Measurements from ENCODE around the gene ZSWIM2.
"Not testable (repeated sequence)": the region's sequence is repeated elsewhere in the genome, so short reads cannot be mapped to it uniquely, and the experiment has no call there.

ZSWIM2 gene, protein sequence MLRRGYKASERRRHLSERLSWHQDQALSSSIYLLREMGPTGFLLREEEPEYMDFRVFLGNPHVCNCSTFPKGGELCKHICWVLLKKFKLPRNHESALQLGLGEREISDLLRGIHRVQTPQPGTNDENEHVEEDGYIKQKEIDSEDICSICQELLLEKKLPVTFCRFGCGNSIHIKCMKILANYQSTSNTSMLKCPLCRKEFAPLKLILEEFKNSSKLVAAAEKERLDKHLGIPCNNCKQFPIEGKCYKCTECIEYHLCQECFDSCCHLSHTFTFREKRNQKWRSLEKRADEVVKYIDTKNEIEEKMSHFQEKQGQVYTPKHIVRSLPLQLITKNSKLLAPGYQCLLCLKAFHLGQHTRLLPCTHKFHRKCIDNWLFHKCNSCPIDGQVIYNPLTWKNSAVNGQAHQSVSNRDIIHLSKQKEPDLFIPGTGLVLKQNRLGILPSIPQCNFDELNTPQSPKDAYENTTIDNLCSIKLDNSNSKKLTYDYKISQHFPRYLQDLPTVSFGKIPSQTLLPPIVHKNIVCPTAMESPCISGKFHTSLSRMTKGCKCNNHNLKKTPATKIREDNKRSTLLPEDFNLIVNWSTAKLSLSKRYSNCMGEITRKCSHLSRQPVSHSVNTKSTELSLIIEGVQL

DNA sequence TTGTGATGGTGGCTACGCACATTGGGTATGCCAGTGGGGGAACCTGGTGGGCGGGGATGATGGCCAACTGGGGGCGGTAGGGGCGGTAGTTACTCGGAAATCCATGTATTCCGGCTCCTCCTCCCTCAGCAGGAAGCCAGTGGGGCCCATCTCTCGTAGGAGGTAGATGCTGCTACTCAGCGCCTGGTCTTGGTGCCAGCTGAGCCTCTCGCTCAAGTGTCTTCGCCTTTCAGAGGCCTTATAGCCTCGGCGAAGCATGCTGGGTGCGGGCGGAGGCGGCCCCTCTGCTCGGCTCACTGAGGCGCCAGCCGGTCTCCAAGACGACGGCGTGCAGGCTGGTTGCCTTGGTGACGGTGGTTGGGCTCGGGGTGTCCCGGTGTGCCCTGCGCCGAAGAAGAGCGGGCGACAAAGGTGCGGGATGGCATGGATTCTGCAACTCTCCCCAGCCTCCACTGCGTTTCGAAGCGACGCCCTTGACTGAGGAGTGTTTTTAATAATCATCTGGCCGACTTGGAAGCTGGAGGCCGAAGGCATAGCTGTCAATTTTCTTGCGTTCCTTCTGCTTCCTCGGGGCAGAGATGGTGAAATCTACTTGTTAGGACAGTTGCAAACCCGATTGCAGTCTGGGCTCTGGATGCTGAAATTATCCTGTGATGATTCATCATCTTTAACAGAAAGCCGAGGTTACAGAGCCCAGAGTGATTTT, at the start of gene ZSWIM2:
TSS of gene ZSWIM2 (minus strand) at position 298 of the 706 bp plus-strand sequence. CDS start at position 258, 40 bp downstream.
- no peak for DNase-seq (ENCODE audit: low spot score)

DNA sequence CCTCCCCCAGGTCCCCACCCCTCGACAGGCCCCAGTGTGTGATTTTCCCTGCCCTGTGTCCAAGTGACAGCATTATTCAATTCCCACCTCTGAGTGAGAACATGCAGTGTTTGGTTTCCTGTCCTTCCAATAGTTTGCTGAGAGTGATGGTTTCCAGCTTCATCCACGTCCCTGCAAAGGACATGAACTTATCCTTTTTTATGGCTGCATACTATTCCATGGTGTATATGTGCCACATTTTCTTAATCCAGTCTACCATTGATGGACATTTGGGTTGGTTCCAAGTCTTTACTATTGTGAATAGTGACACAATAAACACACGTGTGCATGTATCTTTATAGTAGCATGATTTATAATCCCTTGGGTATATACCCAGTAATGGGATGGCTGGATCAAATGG, 47.2 kb upstream of the ZSWIM2 start:
- not testable (repeated sequence) for DNase-seq (ENCODE audit: low spot score)

DNA sequence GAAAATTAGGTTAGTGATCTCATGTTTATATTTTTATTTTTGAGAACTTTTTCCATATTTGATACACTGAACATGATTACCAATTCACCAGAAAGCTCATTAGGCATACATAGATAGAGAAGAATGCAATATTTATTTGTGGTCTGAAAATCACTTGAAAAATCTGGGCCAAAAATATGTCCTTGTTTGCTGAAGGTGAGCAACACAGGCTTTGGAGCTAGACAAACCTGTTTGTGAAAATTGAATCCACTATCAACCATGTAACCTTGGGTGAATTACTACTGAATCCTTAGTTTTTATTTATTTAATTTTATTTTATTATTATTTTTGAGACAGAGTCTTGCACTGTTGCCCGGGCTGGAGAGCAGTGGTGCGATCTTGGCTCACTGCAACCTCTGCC, 46.5 kb upstream of the ZSWIM2 start:
- DNase-seq (ENCODE audit: low spot score): no peak

DNA sequence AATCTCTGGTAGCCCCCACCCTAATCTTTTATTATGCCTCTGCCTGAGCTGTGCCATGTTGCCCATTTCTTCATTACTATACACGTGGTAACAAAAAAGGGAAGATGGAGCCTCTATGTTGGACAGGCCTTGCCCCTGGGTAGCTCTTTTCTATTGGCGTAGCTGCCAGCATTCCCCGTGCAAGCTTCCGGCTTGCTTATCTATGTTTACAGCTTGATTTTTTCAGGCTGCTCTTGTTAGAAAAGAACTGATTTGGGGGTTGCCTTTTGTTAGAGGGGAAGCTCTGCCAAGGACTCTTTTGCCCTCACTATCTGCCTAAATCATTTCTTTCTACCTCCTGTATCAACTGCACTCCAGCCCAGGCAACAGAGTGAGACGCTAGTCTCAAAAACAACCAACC, 45.5 kb upstream of the ZSWIM2 start:
- no peak for DNase-seq (ENCODE audit: low spot score)

DNA sequence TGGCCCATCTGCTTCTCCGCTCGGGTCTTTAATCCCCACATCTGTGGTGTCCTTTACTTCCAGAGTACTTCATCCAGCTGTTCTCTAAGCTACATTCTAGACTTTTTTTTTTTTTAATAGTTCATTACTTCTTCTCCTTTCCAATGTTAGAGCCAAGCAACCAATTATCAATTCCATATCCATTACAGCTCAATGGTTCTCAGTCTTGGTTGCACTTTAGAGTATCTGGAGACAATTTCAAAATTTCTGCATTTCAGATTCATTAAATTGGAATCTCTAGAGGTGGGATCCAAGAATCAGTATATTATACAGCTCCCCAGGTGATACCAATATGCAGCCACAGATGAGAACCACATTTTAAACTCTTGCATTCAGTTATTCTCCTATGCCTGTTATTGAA, 43.9 kb upstream of the ZSWIM2 start:
- DNase-seq (ENCODE audit: low spot score): no peak

DNA sequence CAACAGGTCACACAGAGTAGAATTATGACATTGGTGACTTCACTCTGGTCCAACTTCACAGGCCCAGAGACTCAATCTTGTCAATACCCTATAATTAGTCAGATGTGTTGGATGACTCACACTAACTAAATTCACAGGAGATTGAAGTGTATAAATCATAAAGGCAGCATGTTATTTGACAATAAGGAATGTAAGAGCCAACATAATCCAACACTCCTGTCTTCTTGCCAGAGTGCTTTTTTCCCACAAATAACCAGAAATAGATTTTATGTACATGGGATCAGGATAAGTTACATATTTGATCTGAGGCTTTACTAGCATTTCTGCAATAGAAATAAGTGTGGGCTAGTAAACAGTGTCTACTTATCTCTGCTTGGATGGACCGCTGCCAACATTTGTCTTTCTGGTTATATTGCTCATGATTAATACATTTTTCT, 42.2 kb upstream of the ZSWIM2 start:
- no peak for DNase-seq (ENCODE audit: low spot score)

DNA sequence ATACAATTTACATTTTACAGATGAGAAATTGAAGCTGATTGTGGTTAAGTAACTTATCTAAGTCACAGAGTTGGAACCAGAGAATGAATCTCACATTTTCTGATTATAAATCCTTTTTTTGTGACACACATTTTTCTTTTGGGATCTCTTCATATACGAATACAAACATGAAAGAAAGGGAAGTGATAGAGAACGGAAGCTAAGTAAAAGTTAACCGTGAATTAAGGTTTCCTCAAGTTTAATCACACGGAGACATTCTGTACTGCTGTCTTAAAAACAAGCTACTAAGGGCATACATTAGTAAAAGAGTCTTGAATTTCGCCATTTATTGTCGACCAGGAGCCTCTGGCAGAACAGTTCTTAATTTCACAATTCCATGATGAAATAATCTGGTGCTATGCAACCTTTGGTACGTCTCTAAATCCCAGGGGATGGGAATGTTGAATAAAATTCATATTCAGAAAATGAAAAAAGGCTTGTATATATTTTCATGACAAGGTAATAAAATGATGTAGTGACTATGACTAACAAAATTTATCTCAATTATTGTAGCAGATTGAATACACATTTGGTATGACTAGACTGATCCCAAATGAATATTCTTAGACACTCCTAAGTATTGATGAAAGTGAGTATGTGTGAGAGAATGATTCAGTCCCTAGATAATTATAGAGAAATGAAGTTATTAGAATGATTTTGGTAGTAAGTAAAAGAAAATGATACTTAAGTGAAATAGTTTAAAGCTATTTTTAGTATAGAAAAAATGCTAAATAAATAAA, 40.3 kb upstream of the ZSWIM2 start:
- DNase-seq (ENCODE audit: low spot score): no peak

DNA sequence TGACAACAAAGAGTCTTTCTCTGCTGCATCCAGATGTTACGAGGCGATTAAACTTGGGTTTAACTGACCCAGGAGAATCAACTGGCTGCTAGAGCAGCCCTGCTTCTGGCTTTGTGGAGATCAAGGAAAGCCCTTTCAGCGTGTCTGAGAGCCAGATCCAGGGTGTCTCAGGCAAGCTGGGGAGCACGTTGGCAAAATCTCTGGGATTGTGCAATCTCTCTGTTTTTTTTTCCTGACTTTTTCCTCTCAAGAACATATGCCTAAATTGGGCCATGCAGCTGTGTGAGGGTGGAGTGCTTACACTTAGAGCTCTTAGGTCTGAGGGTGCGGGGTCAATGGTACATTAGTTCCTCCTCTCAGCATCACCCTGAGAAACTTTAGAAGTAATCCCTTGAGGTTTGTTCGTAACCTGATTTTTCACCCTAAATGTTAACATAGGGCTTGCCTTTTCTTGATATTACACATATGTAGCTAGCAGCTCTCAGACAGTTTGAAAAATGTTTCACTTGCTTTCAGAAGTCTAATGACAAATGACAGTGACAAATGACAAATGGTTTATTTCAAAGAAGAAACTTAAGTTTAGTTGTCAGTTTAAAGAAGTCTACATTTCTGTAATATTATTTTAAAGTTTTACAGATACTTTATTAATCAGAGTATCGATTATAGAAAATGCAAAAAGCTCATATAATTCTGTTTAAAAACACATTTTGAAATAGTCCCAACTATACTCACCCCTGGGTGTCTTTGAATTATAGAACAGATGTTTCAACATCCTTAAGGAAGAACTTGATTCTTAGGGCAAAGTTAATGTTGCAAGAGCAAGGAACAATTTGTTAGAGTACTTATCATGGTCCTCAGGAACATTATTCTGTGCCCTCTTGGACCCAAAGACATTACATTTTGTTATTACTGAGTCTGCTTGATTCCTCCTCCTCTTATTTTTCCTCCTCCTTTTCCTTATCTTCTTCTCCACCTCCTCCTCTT, 38.4 kb upstream of the ZSWIM2 start:
- DNase-seq (ENCODE audit: low spot score): no peak

DNA sequence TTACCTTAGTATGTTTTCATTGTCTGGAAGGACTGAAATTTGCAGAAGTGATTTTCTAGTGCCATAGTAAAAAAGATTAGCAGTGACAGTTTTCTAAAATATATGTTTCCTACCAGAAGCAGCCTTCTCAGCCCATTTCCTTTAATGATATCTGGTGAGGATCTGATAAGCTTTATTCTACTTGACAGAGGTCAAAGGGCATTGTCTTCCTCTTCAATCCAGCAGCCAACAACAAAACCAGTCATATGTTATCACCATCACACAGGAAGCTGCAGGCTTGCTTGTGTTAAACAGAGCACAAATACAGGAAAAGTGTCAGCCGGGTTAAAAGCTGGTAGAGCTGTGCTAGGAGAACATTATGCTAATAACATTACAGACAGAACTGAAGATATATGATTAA, 35.6 kb upstream of the ZSWIM2 start:
- no peak for DNase-seq (ENCODE audit: low spot score)

DNA sequence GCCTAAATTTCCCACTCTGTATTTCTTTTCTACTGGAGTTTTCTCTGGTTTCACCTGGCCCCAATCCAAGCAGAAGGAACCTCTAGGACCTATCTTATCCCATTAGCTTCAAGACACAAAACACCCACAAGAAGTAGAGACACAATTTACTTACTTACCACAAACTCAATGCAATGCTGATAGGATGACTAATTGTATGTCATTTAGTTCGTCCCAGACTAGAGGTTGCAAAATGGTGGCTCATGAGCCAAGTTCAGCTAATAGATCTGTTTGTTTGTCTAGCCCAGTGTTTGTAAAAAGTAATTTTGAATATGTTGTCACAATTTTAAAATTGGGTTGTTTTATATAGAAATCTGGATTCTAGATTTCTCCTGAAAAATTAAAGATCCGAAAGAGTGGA, 34.7 kb upstream of the ZSWIM2 start:
- DNase-seq (ENCODE audit: low spot score): no peak

DNA sequence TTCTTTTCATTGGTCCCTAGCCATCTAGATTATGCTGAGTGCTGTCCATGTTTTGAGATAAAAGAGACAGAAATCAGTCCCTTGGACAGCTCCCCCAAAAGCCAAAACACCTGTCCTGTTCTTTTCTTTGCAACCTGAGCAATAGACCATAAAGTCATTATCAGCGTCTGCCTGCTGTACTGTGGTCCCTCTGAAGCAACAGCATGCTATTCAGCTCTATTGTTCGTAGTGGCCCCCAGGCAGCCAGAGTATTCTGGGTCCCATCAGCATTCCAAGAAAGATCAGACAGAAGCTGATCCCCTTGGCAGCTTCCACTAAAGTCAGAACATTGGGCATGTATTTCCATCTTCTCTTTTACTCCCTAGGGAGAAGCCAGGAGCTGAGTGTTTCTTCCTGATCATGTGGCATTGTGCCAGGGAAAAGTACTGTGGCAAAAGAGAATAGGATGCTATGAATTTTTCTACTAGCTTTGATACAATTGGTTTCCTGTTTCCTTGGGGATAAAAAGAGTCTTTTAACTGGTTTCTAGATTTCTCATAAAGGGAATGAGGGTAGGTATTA, 33.6 kb upstream of the ZSWIM2 start:
- DNase-seq (ENCODE audit: low spot score): no peak

DNA sequence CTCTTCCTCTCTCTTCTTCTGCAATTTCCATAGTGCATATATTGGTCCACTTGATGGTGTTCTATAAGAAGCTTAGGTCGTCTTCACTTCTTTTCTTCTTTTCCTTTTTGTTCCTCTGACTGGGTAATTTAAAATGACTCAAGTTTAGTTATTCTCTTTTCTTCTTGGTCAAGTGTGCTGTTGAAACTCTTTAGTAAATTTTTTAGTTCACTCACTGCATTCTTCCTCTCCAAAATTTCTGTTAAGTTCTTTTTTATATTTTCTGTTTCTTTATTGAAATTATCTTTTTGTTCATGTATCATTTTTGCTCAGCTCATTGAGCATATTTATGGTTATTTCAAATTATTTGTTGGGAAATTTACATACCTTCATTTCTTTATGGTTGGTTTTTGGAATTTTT, 32.7 kb upstream of the ZSWIM2 start:
- no peak for DNase-seq (ENCODE audit: low spot score)

DNA sequence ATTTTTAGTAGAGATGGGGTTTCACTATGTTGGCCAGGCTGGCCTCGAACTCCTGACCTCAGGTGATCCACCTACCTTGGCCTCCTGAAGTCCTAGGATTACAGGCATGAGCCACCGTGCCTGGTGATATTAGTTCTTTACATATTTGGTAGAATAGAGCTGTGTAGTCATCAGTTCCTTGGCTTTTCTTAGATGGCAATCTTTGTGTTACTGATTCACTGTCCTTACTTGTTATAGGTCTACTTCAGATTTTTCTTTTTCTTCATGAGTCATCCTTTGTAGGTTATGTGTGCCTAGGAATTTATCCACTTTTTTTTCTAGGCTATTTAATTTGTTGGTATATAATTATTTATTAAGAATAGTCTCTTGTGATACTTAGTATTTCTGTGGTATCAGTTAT, 30.3 kb upstream of the ZSWIM2 start:
- DNase-seq (ENCODE audit: low spot score): no peak

DNA sequence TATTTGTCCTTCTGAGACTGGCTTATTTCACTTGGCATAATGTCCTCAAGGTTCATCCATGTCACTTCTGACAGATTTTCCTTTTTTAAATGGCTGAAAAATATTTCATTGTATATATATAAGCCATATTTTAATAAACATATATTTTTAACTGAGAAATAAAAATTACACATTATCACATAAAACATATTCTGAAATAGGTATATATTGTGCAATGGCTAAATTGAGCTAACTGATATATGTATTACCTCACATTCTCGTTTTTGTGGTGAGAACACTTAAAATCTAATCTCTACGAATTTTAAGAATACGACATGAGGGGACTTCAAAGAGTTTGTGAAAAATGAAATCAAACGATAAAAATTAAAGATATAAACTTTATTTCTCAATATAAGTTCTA, 25.7 kb upstream of the ZSWIM2 start:
- no peak for DNase-seq (ENCODE audit: low spot score)

DNA sequence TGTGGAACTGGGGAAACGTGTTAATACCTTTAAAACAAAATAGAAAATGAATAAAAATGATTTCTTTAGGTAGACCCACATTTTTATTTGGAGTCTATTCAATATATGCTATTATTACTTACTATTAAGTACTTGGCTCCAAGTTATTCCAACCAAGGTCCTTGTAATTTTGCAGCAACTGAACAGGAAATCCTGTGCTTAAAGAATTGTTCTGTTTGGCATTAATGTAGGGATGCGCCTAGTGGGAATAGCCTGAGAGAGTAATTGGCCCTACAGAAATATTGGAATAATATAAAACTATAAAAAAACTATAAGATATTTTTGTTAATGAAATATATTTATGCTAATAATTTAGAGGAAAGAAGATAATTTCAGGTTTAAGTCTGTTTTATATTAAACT, 22.9 kb upstream of the ZSWIM2 start:
- no peak for DNase-seq (ENCODE audit: low spot score)

DNA sequence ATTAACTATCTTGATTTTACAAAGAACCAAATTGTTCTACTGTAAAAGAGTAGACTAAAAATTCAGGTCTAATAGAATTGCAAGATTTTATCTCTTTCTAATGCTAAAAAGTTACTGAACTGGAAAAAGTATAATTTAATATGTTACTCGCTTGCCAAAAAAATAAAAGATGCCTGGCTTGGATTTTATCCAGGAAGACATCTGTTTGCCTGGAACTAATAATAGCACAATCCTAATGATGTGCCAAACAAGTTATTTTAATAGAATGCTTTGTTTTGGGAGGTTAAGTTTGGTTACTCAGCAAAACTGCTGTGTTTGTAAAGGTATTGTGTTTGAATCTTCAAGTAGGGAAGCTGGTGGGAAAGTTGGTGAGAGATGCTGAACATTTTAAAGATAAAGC, 19.4 kb upstream of the ZSWIM2 start:
- DNase-seq (ENCODE audit: low spot score): no peak

DNA sequence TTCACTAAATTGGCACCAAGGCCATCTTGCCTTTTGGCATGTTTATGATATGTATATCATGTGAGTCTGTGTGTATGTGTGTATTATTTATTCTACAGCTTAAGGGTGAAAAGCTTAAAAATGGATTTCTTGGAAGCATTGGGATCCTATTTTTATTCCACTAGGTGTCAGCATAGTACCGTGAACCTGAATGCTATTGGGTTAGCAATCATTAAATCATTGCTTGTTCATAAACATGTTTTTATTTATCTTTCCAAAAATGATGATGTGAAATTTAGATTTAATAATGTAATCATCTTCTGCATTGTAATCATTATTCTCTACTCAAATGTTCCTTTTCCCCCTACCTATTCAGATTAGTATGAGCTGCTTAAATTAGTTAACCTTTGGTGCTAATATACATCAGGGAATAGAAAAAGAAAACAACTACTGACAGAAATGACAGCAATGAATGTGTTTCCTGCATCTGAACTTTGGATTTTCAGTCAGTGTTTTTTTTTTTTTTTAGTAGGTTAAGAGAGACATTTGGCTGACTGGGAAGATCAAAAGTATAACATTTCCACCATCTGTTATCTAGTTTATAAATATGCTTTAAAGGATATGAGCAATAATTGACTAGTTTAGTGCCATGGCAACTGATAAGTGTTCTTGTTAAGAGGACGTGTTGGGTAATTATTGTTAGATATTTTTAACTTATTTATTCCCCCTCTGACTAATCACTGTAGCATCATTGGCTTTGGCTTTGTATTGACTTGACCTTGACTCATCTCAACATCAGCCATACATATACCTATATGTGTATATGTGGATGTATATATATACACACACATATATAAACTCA, 14.1 kb upstream of the ZSWIM2 start:
- DNase-seq (ENCODE audit: low spot score): no peak

DNA sequence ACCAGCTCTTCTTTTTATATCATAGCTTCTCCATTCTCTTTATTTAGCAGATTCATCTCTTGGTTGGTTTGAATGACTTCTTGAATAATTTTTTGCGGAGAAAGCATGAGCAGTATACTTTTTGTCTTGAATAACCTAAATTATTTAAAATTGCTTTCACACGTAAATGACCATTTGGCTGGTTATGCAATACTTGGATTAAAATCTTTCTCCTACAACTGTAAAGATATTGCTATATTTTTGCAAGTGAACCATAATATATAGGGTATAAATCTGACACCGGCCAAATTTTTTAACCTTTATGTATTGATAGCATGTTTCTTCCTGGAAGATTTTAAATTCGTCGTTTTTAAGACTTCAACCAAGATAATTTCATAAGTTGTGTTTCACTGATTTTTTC, 6.2 kb upstream of the ZSWIM2 start:
- DNase-seq (ENCODE audit: low spot score): no peak

DNA sequence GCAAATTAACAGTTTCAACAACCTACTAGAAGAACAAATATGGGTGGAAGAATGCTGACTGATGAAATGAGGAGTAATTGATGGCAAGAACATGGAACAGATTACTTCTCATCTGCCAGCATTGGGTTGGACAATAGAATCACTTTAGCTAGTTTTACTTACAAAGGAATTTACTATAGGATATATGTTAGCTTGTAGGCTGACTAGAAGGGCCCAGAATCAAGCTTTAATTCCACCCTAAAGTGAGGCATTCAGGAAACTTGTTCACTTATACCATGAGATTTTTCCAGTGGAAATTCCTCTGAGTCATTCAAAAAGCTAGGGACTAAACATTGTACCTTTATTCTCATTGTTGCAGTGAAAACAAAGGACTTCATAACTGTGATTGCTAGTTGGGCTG, 5.0 kb upstream of the ZSWIM2 start:
- no peak for DNase-seq (ENCODE audit: low spot score)

DNA sequence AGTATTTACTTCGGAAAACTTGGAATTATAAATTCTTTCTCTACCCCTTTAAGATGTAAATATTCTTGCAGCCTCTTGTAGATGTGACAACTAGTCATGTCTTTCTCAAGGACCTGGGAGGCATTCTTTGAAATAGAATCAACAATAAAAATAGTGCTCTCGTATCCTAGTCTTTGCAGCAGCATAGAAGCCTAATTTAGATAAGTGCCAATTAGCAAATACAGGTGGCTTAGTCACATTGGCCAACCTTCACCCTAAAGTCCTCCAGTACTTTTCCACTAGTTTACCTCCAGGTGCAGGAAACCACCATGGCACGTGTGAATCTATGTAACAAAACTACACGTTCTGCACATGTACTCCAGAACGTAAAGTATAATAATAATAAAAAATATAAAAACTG, 3.5 kb upstream of the ZSWIM2 start:
- DNase-seq (ENCODE audit: low spot score): no peak

Data from germinal center (tissue), 1 donor.